ENCODE results near the gene SLC39A1. TPM values are rescaled to one million over a fixed set of nuclear protein-coding genes. Genes with fewer than 3 reads are reported as not detected.
A peak's percentile ranks its signal among the peaks of the same experiment; 100 is the strongest.
"Not testable (repeated sequence)": the region's sequence is repeated elsewhere in the genome, so short reads cannot be mapped to it uniquely, and the experiment has no call there.

The SLC39A1 gene
- 10 to 100 TPM; 46.5 to 62.5 TPM for total RNA-seq
- polyA plus RNA-seq (ENCODE audit: insufficient read depth, low read depth, low replicate concordance), result 54.5 TPM
- long read RNA-seq, donor 1, transcript SLC39A1-202 (4 exons, 2,084 nt), result major isoform, 27 of 33 reads
- long read RNA-seq, donor 1, transcript SLC39A1-204 (3 exons, 2,723 nt), result minor isoform, 5 of 33 reads
- long read RNA-seq, donor 1, partial matches to known transcripts, result 0 of 33 reads
- long read RNA-seq, donor 1, other reads (novel, unspliced or antisense), result 0 of 33 reads
- long read RNA-seq, donor 2, transcript SLC39A1-202 (4 exons, 2,084 nt), result major isoform, 19 of 40 reads
- long read RNA-seq, donor 2, partial matches to known transcripts, result 16 of 40 reads
- long read RNA-seq, donor 2, other reads (novel, unspliced or antisense), result 0 of 40 reads

- peak within 1 kb of the TSS; percentile 89 to 98 for H3K27ac ChIP-seq
- DNase-seq, result peak; percentile 99
- peak within 1 kb of the TSS; percentile 67 to 91 for H3K4me3 ChIP-seq
- H3K4me1 ChIP-seq, result peaks cover 47% of the 10 kb centered on the region
- H3K9me3 ChIP-seq, result no peaks in the 10 kb centered on the region
- H3K27me3 ChIP-seq, result no peaks in the 10 kb centered on the region
- 0% methylated on average over 30 to 49 of the region's 54 CpGs for WGBS, 2 donors
- H3K36me3 ChIP-seq (ENCODE audit: low read depth, missing control alignments), result no peaks in the 10 kb centered on the region
- intact Hi-C loops (cut with DNase I; ENCODE audit: low total_unique reads), result no loop called here
- TF ChIP-seq CTCF (IDR thresholded peaks at IDR 0.05), result no peak
- peak; percentile 50 for TF ChIP-seq POLR2A (IDR thresholded peaks at IDR 0.05)
Observed at GRCh38 chr1:153963030-153963849, at the start of gene SLC39A1. Gene SLC39A1, minus strand, starts transcription at chr1:153963537. Its CDS starts 822 bp downstream, at chr1:153962715.

GRCh38 chr1:154012543-154012942, 49.2 kb upstream of the SLC39A1 start:
- H3K27ac ChIP-seq; H3K9me3 ChIP-seq; H3K4me3 ChIP-seq; H3K27me3 ChIP-seq; H3K4me1 ChIP-seq; DNase-seq; H3K36me3 ChIP-seq (ENCODE audit: low read depth, missing control alignments); intact Hi-C loops (cut with DNase I; ENCODE audit: low total_unique reads): not testable (repeated sequence)
- 95 to 97% methylated on average over 14 of the region's 14 CpGs for WGBS, 2 donors

GRCh38 chr1:154012129-154012528, 48.8 kb upstream of the SLC39A1 start:
- Histone ChIP-seq H3K36me3 (ENCODE audit: low read depth, missing control alignments) (no peaks in the 10 kb centered on the region), H3K27ac (no peak overlapping the region), H3K4me3 (no peak overlapping the region), H3K4me1 (no peaks in the 10 kb centered on the region), H3K9me3 (no peaks in the 10 kb centered on the region), H3K27me3 (no peaks in the 10 kb centered on the region)
- intact Hi-C loops (cut with DNase I; ENCODE audit: low total_unique reads), result no loop called here
- TF ChIP-seq POLR2A (IDR thresholded peaks at IDR 0.05) (no peak), CTCF (IDR thresholded peaks at IDR 0.05) (no peak)
- DNase-seq, result no peak
- 82 to 86% methylated on average over 1 of the region's 1 CpG for WGBS, 2 donors

- Histone ChIP-seq H3K27ac (no peak overlapping the region), H3K9me3 (no peaks in the 10 kb centered on the region), H3K4me3 (no peak overlapping the region), H3K27me3 (no peaks in the 10 kb centered on the region), H3K4me1 (peaks cover 7% of the 10 kb centered on the region), H3K36me3 (ENCODE audit: low read depth, missing control alignments) (no peaks in the 10 kb centered on the region)
- WGBS, 2 donors, result 90 to 100% methylated on average over 3 of the region's 3 CpGs
- intact Hi-C loops (cut with DNase I; ENCODE audit: low total_unique reads), result no loop called here
- DNase-seq, result no peak
- no peak for TF ChIP-seq POLR2A (IDR thresholded peaks at IDR 0.05)
- TF ChIP-seq CTCF (IDR thresholded peaks at IDR 0.05), result no peak
Observed at GRCh38 chr1:154006136-154006535, 42.8 kb upstream of the SLC39A1 start.

- Histone ChIP-seq H3K27me3 (no peaks in the 10 kb centered on the region), H3K36me3 (ENCODE audit: low read depth, missing control alignments) (no peaks in the 10 kb centered on the region), H3K9me3 (no peaks in the 10 kb centered on the region), H3K4me3 (no peak overlapping the region), H3K4me1 (peaks cover 7% of the 10 kb centered on the region), H3K27ac (peak overlapping the region; percentile 57 to 66)
- DNase-seq, result no peak
- no peak for TF ChIP-seq POLR2A (IDR thresholded peaks at IDR 0.05)
- TF ChIP-seq CTCF (IDR thresholded peaks at IDR 0.05), result no peak
- WGBS, 2 donors, result 64 to 74% methylated on average over 4 of the region's 4 CpGs
- intact Hi-C loops (cut with DNase I; ENCODE audit: low total_unique reads), result no loop called here
Observed at GRCh38 chr1:154000420-154000819, 37.1 kb upstream of the SLC39A1 start.

GRCh38 chr1:153996882-153997281, 33.5 kb upstream of the SLC39A1 start:
- intact Hi-C loops (cut with DNase I; ENCODE audit: low total_unique reads); H3K27me3 ChIP-seq; H3K4me3 ChIP-seq; H3K36me3 ChIP-seq (ENCODE audit: low read depth, missing control alignments); H3K27ac ChIP-seq; DNase-seq; H3K9me3 ChIP-seq: not testable (repeated sequence)
- 94 to 95% methylated on average over 10 of the region's 10 CpGs for WGBS, 2 donors
- peaks cover 11% of the 10 kb centered on the region for H3K4me1 ChIP-seq

Data from testis (tissue), 5 donors.